ENCODE measurements around the gene NELL1.

GRCh38 chr11:21321530-21321929, 652.1 kb downstream of the NELL1 start:
- TF ChIP-seq EZH2 (IDR thresholded peaks at IDR 0.05; ENCODE audit: low read length, unreplicated experiment) (no peak), EZH2phosphoT487 (IDR thresholded peaks at IDR 0.05; ENCODE audit: borderline replicate concordance, low read length) (no peak), CTCF (conservative IDR thresholded peaks at IDR 0.05; ENCODE audit: low read depth, low read length) (no peak)
